GM12864 (cell line): ENCODE data around the gene SF3A1.

Source experiments
- DNase-seq: peaks from one replicate; pipeline ENCODE4 v3.0.0-alpha.2; 2011; ENCODE audit warnings: low read depth
- H3K4me3 ChIP-seq: 2 replicates; pipeline ENCODE4 v1.5.1; 2011; ENCODE audit warnings: mild to moderate bottlenecking, low read depth, low read length, control low read depth
- TF ChIP-seq, protein P1 (sequence below): IDR thresholded peaks from 2 replicates; pipeline ENCODE4 v1.5.1; 2011; ENCODE audit warnings: low read depth, mild to moderate bottlenecking, moderate library complexity, low read length, control low read depth, inconsistent platforms; ENCODE audit errors: missing control alignments

SF3A1 gene

DNA sequence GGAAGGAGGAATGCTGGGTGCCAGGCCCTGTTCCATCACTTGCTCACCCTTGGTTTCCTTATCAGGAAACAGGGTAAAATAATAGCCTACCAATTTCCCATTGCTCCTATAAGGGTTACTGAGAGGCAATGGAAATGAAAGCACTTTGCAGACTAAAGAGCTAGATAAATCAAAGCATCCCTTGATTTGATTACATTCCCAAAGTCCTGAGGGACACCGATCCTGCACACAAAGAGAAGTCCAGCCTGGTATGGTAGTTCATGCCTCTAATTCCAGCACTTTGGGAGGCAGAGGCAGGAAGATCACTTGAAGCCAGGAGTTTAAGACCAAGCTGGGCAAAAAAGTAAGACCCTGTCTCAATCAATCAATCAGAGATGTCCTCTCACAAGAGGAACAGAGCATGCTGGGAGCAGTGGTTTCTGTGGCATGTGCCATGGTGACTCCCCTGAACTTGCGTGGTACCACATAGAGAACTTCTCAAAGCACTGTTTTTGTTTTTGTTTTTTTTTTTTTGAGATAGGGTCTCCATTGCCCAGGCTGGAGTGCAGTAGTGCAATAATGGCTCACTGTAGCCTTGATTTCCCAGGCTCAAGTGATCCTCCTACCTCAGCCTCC is 40.6 kb downstream of the SF3A1 start:
- no peak overlapping the region for H3K4me3 ChIP-seq
- TF ChIP-seq, protein P1, sequence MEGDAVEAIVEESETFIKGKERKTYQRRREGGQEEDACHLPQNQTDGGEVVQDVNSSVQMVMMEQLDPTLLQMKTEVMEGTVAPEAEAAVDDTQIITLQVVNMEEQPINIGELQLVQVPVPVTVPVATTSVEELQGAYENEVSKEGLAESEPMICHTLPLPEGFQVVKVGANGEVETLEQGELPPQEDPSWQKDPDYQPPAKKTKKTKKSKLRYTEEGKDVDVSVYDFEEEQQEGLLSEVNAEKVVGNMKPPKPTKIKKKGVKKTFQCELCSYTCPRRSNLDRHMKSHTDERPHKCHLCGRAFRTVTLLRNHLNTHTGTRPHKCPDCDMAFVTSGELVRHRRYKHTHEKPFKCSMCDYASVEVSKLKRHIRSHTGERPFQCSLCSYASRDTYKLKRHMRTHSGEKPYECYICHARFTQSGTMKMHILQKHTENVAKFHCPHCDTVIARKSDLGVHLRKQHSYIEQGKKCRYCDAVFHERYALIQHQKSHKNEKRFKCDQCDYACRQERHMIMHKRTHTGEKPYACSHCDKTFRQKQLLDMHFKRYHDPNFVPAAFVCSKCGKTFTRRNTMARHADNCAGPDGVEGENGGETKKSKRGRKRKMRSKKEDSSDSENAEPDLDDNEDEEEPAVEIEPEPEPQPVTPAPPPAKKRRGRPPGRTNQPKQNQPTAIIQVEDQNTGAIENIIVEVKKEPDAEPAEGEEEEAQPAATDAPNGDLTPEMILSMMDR: no peak
- DNase-seq: no peak

DNA sequence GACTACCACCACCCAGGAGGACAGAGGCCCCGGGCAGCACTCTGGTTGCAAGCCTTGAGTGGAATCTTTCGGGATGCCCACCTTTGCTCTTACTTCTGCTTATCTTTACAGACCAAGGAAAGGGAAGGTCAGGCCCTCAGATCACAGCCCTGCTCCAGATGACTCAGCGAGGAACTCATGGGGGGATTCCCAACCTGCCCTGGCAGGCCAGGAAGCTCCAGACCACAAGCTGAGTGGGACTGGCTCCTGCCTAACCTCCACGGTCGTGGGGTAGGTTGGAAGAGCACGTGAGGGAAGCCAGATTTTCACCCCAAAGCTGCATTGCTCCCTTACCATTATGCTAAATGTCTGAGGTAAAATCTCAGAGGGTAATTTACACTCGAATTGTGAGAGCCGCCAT is 41.8 kb downstream of the SF3A1 start:
- DNase-seq: peak; percentile 61
- TF ChIP-seq, protein P1: no peak
- no peak overlapping the region for H3K4me3 ChIP-seq

DNA sequence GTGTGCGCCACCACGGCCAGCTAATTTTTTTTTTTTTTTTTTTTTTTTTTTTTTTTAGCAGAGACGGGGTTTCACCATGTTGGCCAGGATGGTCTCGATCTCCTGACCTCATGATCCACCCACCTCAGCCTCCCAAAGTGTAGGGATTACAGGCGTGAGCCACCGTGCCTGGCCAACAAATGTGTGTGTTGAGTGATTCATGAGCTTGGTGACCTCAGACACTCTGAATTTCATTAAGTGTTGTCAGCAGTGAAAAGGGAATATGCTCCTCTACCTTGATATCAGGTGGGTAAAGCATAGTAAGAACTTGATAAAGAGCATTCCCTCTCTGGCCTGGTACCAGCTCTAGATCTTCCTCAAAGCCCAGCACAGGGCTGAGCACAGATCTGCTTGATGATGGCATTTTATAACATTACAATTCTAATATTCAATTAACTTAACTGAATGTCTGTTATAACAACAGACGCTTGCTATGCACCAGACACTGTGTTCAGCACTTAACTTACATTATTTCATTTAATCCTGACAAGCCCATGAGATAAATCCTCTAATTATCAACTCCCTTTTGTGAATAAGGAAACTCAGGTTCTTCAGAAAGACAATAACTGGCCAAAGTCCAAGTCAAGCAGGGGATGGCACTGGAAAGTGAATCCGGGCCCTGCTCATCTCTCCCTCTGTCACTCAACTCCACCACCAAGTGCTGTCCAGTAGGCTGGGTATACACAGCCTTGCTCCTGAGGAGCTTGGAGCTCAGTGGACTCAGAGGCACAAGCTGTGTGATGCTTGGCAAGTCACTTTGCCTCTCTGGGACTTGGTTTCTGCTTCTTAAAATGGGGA is 42.9 kb downstream of the SF3A1 start:
- no peak overlapping the region for H3K4me3 ChIP-seq
- DNase-seq: no peak
- TF ChIP-seq, protein P1: no peak

DNA sequence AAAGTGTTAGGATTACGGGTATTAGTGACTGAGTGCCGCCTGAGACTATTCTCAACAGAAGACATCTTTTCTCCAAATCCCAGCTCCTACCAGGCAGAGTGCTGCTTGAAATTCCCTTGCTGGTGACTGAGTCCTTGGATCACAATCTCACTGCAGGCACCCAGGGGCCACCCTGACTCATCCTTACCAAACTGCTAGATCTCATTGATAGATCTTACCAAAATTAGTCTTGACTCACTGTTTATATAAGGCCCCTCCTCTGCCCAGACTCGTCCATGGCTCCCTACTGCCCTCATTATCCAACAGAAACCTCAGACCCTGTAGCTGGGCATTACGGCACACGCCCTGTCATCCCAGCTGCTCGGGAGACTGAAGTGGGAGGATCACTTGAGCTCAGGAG is 44.6 kb downstream of the SF3A1 start:
- TF ChIP-seq, protein P1: no peak
- no peak for DNase-seq
- no peak overlapping the region for H3K4me3 ChIP-seq

DNA sequence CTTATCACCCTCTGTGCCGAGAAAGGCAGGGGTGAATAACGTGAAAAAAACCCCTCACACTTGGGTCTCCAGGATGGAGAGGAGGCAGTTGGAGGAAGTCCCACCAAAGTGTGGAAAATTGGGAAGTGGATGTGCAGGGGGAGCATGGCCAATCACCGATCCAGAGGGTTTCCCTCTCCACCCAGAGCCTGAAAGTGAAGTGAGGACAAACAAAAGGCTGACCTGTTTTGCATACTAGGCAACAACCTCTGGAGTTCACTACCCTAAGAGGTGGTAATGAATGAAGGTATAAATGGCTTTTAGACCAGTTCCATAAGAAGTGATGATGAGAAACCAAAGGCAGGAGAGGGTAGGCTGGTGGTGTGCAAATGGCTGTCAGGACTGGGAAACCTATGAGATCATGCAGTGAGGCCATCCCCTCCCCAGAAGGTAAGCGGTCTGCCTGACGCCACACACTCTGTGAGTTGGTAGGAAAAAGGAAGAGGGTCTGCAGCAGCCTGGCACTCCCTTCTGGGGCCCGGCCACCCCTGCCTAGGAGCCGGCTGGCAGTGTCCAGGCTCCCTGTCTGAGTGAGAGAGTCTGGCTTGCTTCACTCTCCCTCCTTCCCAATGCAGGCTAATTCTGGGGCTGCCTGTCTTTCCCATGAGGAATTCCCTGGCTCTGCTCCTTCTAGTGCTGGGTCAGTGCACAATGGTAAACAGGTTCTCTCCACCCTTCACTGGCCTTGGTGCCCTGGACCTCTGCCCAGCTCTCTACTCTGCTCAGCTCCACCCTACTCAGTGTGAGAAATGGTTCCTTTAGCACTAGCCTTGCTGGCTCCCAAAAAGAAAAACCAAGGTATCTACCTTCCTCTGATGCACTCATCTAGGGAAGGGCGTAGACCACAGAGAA is 45.6 kb downstream of the SF3A1 start:
- no peak overlapping the region; the same call in 1 of the 2 replicates for H3K4me3 ChIP-seq
- no peak for DNase-seq
- TF ChIP-seq, protein P1: no peak

DNA sequence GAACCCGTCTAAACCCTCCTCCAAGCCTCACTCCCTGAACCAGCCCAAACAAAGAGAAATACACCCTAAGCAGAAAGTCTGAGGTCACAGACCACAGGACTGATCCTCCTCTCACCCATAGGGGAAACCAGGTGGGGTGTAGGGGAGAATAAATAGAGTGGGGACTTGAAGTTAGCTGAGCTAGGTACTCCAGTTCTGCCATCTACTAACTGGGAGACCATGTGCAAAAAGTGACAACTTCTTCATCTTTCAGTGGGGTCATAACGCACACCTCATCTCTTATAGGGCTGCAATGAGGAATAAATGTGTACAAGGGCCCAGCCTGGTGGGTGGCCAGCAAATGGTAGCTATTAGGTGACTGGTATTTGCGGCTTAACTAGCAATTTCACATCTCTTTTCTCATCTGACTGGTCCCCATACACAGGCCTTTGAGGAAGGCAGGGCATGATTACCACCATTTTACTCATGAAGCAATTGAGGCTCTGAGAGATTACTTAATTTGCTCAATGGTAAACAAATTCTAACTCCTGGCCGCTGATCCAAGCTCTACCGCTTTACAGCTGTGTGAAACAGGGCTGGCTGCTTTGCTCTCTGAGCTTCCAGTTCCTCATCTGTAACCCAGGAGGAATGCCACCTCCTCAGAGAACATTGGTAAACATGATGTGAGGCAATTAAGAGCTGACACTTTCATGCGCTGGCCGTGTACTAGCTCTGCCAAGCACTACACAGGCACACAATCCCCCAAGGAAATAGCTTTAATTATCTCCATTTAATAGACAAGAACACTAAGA is 46.5 kb downstream of the SF3A1 start:
- DNase-seq: no peak
- no peak overlapping the region for H3K4me3 ChIP-seq
- TF ChIP-seq, protein P1: peak; percentile 18
